HG03457 (cell line): ENCODE measurements around the gene ANKRD33B.
"Not testable (repeated sequence)": the region's sequence is repeated elsewhere in the genome, so short reads cannot be mapped to it uniquely, and the experiment has no call there.

Experiments
- ATAC-seq: cut with Tn5 transposase; IDR thresholded peaks from one replicate; pipeline ENCODE4 v1.9.1; 2021; ENCODE audit warnings: moderate number of reproducible peaks; ENCODE audit not compliant: unreplicated experiment

The ANKRD33B gene

GRCh38 chr5:10536931-10537579 lies 26.8 kb upstream of the ANKRD33B start:
- no peak for ATAC-seq

GRCh38 chr5:10537624-10538023 lies 26.2 kb upstream of the ANKRD33B start:
- ATAC-seq, result no peak

GRCh38 chr5:10538103-10538788 lies 25.6 kb upstream of the ANKRD33B start:
- ATAC-seq, result no peak

GRCh38 chr5:10538789-10539686 lies 24.8 kb upstream of the ANKRD33B start:
- no peak for ATAC-seq

GRCh38 chr5:10539687-10539998 lies 24.2 kb upstream of the ANKRD33B start:
- ATAC-seq, result no peak

- ATAC-seq, result no peak
These were observed 23.8 kb upstream of the ANKRD33B start for GRCh38 chr5:10540036-10540544.

- ATAC-seq, result no peak
These were observed 22.8 kb upstream of the ANKRD33B start for GRCh38 chr5:10540951-10541646.

- ATAC-seq, result no peak
These were observed 21.8 kb upstream of the ANKRD33B start for GRCh38 chr5:10542055-10542550.

- ATAC-seq, result no peak
These were observed 20.3 kb upstream of the ANKRD33B start for GRCh38 chr5:10543585-10544040.

- no peak for ATAC-seq
These were observed 18.8 kb upstream of the ANKRD33B start for GRCh38 chr5:10545084-10545483.

- ATAC-seq, result no peak
These were observed 17.7 kb upstream of the ANKRD33B start for GRCh38 chr5:10546186-10546585.

GRCh38 chr5:10548418-10549122 lies 15.3 kb upstream of the ANKRD33B start:
- no peak for ATAC-seq

GRCh38 chr5:10549123-10549514 lies 14.8 kb upstream of the ANKRD33B start:
- ATAC-seq, result not testable (repeated sequence)

- no peak for ATAC-seq
These were observed 13.5 kb upstream of the ANKRD33B start for GRCh38 chr5:10550222-10550995.

- ATAC-seq, result no peak
These were observed 12.1 kb upstream of the ANKRD33B start for GRCh38 chr5:10551782-10552138.

GRCh38 chr5:10552183-10553143 lies 11.4 kb upstream of the ANKRD33B start:
- no peak for ATAC-seq

- no peak for ATAC-seq
These were observed 10.4 kb upstream of the ANKRD33B start for GRCh38 chr5:10553476-10553875.

- ATAC-seq, result no peak
These were observed 8.6 kb upstream of the ANKRD33B start for GRCh38 chr5:10555277-10555684.
